Bronchial epithelial cell (primary cell): ENCODE results near the gene C16orf74. TPM values are rescaled to one million over a fixed set of nuclear protein-coding genes. Genes with fewer than 3 reads are reported as not detected.

ENCODE experiments used
- DNase-seq: peaks from one replicate; pipeline ENCODE4 v3.0.0-alpha.2; 2010; ENCODE audit warnings: low read depth
- FAIRE-seq: peaks from 2 replicates; lab custom pipeline; 2011; peaks lifted over from hg19 to GRCh38; lab: Jason Lieb, UNC
- H3K27me3 ChIP-seq: 2 replicates; pipeline ENCODE4 v1.5.1; 2011; ENCODE audit warnings: low read length; ENCODE audit not compliant: control insufficient read depth, insufficient read depth
- H3K36me3 ChIP-seq: 2 replicates; pipeline ENCODE4 v1.5.1; 2011; ENCODE audit warnings: low read length; ENCODE audit not compliant: control insufficient read depth, insufficient read depth
- H3K4me3 ChIP-seq: 2 replicates; pipeline ENCODE4 v1.5.1; 2011; ENCODE audit warnings: mild to moderate bottlenecking, low read depth, low read length, control low read depth
- total RNA-seq: library from RNA; depleted of rRNA; stranded (reverse); fragments of >200 nt; gene quantifications from 2 replicates; pipeline ENCODE4 v1.2.1, GENCODE V29; 2014
- TF ChIP-seq, protein P1 (sequence below): IDR thresholded peaks from 2 replicates; pipeline ENCODE4 v1.5.1; 2011; ENCODE audit warnings: mild to moderate bottlenecking, moderate library complexity, low read length, control low read depth, inconsistent platforms; ENCODE audit not compliant: insufficient read depth, severe bottlenecking

C16orf74 gene
- total RNA-seq, 1 donor from 2014 or later = 167 TPM

DNA sequence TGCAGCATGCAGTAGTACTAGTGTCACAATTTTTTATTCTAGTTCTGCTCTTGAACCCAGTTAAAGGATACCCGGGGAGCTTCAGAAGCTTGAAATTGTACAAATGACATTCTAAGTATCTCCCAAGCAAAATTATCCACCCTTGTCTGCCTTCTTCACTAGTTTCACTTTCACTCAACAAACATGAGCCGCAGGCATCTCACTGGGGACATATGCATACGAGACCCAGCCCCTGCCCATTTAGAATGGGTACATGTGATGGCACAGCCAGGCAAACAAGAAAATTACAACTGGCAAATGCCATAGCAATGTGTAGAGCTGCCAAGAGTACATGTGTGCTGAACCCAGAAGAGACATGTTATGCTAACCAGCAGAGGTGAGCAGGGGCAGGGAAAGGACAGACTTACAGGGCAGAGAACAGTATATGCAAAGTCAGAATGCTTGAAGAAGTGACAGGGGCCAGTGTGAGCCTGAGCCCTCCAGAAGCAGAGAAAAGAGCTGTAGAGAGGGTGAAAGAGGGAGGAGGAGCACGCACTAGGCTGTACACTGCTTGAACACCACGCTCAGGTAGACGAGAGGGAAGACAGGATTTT is 70.4 kb downstream of the C16orf74 start:
- Histone ChIP-seq H3K4me3 (no peak overlapping the region), H3K27me3 (no peaks in the 10 kb centered on the region), H3K36me3 (peaks cover 6% of the 10 kb centered on the region)
- DNase-seq (no peak), FAIRE-seq (no peak)
- TF ChIP-seq, protein P1, sequence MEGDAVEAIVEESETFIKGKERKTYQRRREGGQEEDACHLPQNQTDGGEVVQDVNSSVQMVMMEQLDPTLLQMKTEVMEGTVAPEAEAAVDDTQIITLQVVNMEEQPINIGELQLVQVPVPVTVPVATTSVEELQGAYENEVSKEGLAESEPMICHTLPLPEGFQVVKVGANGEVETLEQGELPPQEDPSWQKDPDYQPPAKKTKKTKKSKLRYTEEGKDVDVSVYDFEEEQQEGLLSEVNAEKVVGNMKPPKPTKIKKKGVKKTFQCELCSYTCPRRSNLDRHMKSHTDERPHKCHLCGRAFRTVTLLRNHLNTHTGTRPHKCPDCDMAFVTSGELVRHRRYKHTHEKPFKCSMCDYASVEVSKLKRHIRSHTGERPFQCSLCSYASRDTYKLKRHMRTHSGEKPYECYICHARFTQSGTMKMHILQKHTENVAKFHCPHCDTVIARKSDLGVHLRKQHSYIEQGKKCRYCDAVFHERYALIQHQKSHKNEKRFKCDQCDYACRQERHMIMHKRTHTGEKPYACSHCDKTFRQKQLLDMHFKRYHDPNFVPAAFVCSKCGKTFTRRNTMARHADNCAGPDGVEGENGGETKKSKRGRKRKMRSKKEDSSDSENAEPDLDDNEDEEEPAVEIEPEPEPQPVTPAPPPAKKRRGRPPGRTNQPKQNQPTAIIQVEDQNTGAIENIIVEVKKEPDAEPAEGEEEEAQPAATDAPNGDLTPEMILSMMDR = no peak

DNA sequence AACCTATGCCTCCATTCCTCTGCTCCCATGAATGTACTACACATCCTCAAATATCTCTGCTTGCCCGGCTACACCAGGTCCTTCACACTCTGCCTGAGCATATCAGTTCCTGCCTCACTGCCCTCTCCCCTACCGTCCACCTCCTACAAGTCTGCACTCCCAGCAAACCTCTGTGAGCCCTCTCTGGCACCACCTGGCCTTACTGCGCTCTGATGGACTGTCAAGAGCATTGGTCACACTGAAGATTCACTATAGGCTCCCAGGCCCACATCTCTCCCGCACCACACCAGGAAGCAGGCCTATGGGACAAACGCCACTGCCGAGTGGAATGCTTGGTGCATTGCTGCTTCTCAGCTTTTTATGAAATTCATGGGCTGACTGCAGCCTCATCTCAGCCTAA is 71.0 kb downstream of the C16orf74 start:
- TF ChIP-seq, protein P1 = no peak
- FAIRE-seq (no peak), DNase-seq (no peak)
- H3K36me3 ChIP-seq = peaks cover 6% of the 10 kb centered on the region
- no peak overlapping the region for H3K4me3 ChIP-seq
- H3K27me3 ChIP-seq = no peaks in the 10 kb centered on the region

DNA sequence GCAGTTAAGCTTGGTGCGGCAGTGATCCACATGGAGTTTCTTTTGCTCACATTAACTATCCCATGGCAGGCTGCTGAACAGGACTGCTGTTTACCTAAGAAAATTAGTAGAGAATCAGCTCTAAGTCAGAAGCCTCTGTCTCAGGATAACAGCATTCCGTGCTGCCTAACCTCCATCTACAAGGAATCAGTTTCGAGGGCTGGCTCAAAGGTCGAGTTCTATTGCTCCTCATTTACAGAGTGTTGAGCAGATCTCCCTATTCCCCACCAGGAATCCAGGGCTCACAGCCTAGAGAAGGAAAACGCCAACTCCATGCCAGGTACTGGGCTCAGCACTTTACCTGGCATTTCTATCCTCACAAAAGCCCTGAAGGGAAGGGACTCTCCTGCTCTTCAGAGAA is 72.1 kb downstream of the C16orf74 start:
- FAIRE-seq (no peak), DNase-seq (no peak)
- peaks cover 9% of the 10 kb centered on the region for H3K36me3 ChIP-seq

DNA sequence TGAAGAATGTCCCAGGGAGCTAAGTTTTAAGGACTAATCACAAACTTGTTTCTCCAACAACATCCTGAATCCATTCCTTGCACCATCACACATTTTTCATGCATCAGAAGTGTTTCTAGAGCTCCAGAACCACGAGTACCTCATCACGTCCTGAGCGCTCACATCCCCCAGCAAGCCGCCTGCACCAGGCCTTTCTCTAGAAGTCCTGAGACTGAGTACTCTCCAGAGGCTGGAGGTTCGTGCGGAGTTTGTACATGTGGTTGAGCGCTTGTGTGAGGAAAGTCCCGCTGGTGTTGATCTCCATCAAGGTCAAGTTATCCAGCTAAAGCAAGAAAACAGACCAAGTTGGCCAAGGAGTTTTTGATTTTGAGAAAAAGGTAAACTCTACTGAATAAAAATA is 72.9 kb downstream of the C16orf74 start:
- H3K4me3 ChIP-seq = no peak overlapping the region
- DNase-seq (no peak), FAIRE-seq (no peak)
- H3K36me3 ChIP-seq = peaks cover 9% of the 10 kb centered on the region
- no peaks in the 10 kb centered on the region for H3K27me3 ChIP-seq
- TF ChIP-seq, protein P1 = no peak

More for the DNA sequence above, 72.1 kb downstream of the C16orf74 start:
- no peaks in the 10 kb centered on the region for H3K27me3 ChIP-seq
- H3K4me3 ChIP-seq = no peak overlapping the region
- TF ChIP-seq, protein P1 = no peak

DNA sequence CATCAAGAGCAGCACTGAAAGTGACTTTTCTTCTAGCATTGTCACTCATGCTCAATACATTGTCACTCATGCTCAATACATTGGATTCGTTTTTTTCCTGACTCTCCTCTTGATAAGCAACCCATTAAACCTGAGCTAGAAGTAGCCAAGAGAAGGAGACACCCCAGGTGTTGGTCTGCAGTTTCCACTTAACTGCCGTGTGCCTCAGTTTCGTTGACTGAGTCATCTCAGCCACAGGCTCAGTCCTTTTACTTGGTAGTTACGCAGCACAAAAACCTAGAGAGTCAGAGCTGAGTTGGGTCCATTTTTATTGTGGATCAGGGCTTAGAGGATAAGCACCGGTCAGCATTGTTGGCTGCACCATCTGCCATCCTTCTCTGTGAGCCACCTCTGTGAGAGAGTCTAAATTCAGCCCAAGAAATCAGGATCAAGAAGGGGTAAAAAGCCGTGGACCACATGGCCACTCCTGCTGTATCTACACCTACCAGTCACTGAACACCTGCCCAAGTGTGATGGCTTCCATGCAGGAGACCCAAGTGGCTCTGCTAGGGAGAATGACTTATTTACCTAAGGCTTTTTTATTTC is 73.4 kb downstream of the C16orf74 start:
- FAIRE-seq (no peak), DNase-seq (no peak)
- no peaks in the 10 kb centered on the region for H3K27me3 ChIP-seq
- TF ChIP-seq, protein P1 = no peak
- peaks cover 11% of the 10 kb centered on the region for H3K36me3 ChIP-seq
- no peak overlapping the region for H3K4me3 ChIP-seq
